ENCODE results near the gene ADAM10.

GRCh38 chr15:58684036-58684710 is 65.3 kb downstream of the ADAM10 start:
- TF ChIP-seq CTCF (conservative IDR thresholded peaks at IDR 0.05) (no peak), EZH2 (IDR thresholded peaks at IDR 0.05; ENCODE audit: low read depth) (no peak)

All from PC-9 (cell line).